HepG2 (cell line): Measurements from ENCODE around the gene ALG10. TPM values are rescaled to one million over a fixed set of nuclear protein-coding genes. Genes with fewer than 3 reads are reported as not detected.

Experiments
- CAMTA2 ChIP-seq: sonication (generic); formaldehyde crosslinking; IDR thresholded peaks from 2 replicates; pipeline ENCODE4 v1.4.0; 2020; ENCODE audit warnings: mild to moderate bottlenecking, missing genetic modification reagents, borderline replicate concordance
- CCDC6 ChIP-seq: sonication (generic); formaldehyde crosslinking; IDR thresholded peaks from 2 replicates; pipeline ENCODE4 v1.8.1; 2022; ENCODE audit warnings: mild to moderate bottlenecking, missing genetic modification reagents, moderate library complexity
- CHCHD3 ChIP-seq: sonication (generic); formaldehyde crosslinking; IDR thresholded peaks from 2 replicates; pipeline ENCODE4 v1.8.0; 2022; ENCODE audit warnings: mild to moderate bottlenecking, missing genetic modification reagents, moderate library complexity
- CHD2 ChIP-seq: IDR thresholded peaks from 2 replicates; pipeline ENCODE4 v1.6.1; 2011; ENCODE audit warnings: low read depth, low read length, improper control_type of control experiment
- CREM ChIP-seq, 2 experiments: sonication (generic) in 1 of 2; formaldehyde crosslinking in 1 of 2; IDR thresholded peaks; 2 replicates each; pipeline versions ENCODE4 v1.4.0 to v1.6.1; 2016 to 2020; ENCODE audit warnings: antibody characterized with exemption in 1 of 2, mild to moderate bottlenecking in 1 of 2, missing genetic modification reagents in 1 of 2
- JUND ChIP-seq: sonication (generic); formaldehyde crosslinking; IDR thresholded peaks from 2 replicates; pipeline ENCODE4 v1.8.0; 2022; ENCODE audit warnings: mild to moderate bottlenecking, missing genetic modification reagents
- NCOR1 ChIP-seq: fragments of 200-600 bp; sonication (generic); IDR thresholded peaks from 2 replicates; pipeline ENCODE4 v1.7.0; 2017; ENCODE audit warnings: antibody characterized with exemption, low read length, borderline replicate concordance
- NONO ChIP-seq, 2 experiments: fragments of 450-650 bp in 1 of 2; sonication (generic) in 1 of 2; formaldehyde crosslinking in 1 of 2; IDR thresholded peaks in 1 of 2; conservative IDR thresholded peaks in 1 of 2; 2 replicates each; pipeline versions ENCODE4 v1.6.1 to v1.8.0; 2017 to 2022; ENCODE audit warnings: mild to moderate bottlenecking in 1 of 2, missing genetic modification reagents in 1 of 2, moderate library complexity in 1 of 2
- SAFB2 ChIP-seq: sonication (generic); formaldehyde crosslinking; IDR thresholded peaks from 2 replicates; pipeline ENCODE4 v1.5.1; 2020; ENCODE audit warnings: missing genetic modification reagents, low read depth, mild to moderate bottlenecking, borderline replicate concordance
- SPEN ChIP-seq: sonication (generic); formaldehyde crosslinking; IDR thresholded peaks from 2 replicates; pipeline ENCODE4 v1.5.1; 2020; ENCODE audit warnings: low read depth, mild to moderate bottlenecking, missing genetic modification reagents
- STAT5B ChIP-seq: sonication (generic); formaldehyde crosslinking; IDR thresholded peaks from 2 replicates; pipeline ENCODE4 v1.4.0; 2020; ENCODE audit warnings: missing genetic modification reagents
- ZBTB25 ChIP-seq: IDR thresholded peaks from 2 replicates; pipeline ENCODE4 v1.6.1; 2018; ENCODE audit warnings: missing genetic modification reagents
- ZBTB42 ChIP-seq: sonication (generic); formaldehyde crosslinking; IDR thresholded peaks from 2 replicates; pipeline ENCODE4 v1.5.0; 2020; ENCODE audit warnings: mild to moderate bottlenecking, missing genetic modification reagents
- ZC3H13 ChIP-seq: sonication (generic); formaldehyde crosslinking; IDR thresholded peaks from 2 replicates; pipeline ENCODE4 v1.8.1; 2023; ENCODE audit warnings: mild to moderate bottlenecking, missing genetic modification reagents, moderate library complexity
- ZFP62 ChIP-seq: sonication (generic); formaldehyde crosslinking; IDR thresholded peaks from 2 replicates; pipeline ENCODE4 v1.4.0; 2020; ENCODE audit warnings: missing genetic modification reagents
- ZNF224 ChIP-seq: sonication (generic); formaldehyde crosslinking; IDR thresholded peaks from 2 replicates; pipeline ENCODE4 v1.5.0; 2020; ENCODE audit warnings: mild to moderate bottlenecking, missing genetic modification reagents
- ZNF232 ChIP-seq: sonication (generic); formaldehyde crosslinking; IDR thresholded peaks from 2 replicates; pipeline ENCODE4 v1.4.0; 2020; ENCODE audit warnings: missing genetic modification reagents, borderline replicate concordance
- ZNF235 ChIP-seq: sonication (generic); formaldehyde crosslinking; IDR thresholded peaks from 2 replicates; pipeline ENCODE4 v1.8.1; 2023; ENCODE audit warnings: mild to moderate bottlenecking, missing genetic modification reagents, borderline replicate concordance
- ZNF562 ChIP-seq: sonication (generic); formaldehyde crosslinking; IDR thresholded peaks from 2 replicates; pipeline ENCODE4 v1.8.0; 2022; ENCODE audit warnings: missing genetic modification reagents, borderline replicate concordance
- ZNF781 ChIP-seq: sonication (generic); formaldehyde crosslinking; IDR thresholded peaks from 2 replicates; pipeline ENCODE4 v1.5.1; 2020; ENCODE audit warnings: borderline replicate concordance, mild to moderate bottlenecking, missing genetic modification reagents; ENCODE audit errors: not compliant biosample characterization
- ZNF788 ChIP-seq: sonication (generic); formaldehyde crosslinking; IDR thresholded peaks from 2 replicates; pipeline ENCODE4 v1.5.0; 2020; ENCODE audit warnings: mild to moderate bottlenecking, missing genetic modification reagents, borderline replicate concordance
- ZNF800 ChIP-seq: sonication (generic); formaldehyde crosslinking; IDR thresholded peaks from 2 replicates; pipeline ENCODE4 v1.4.0; 2020; ENCODE audit warnings: missing genetic modification reagents
- polyA plus RNA-seq, 8 experiments: library from polyadenylated mRNA; depleted of rRNA in 3 of 8; stranded (reverse) in 7 of 8; unstranded in 1 of 8; fragments of >200 nt; fragmentation: Illumina TruSeq in 4 of 8; extraction: Trizol in 4 of 8; gene quantifications; 2 replicates each; pipeline versions ENCODE4 v1.2.1 to v1.2.3, GENCODE V29; 2011 to 2016; ENCODE audit warnings: low read depth in 4 of 8, missing spikeins in 1 of 8, mixed read lengths in 1 of 8; ENCODE audit not compliant: insufficient read depth in 1 of 8
- total RNA-seq, 5 experiments: library from RNA; depleted of rRNA; stranded (reverse); fragments of >200 nt; fragmentation: Illumina TruSeq; extraction: Trizol; gene quantifications; 2 replicates each; pipeline ENCODE4 v1.2.3, GENCODE V29; 2016; ENCODE audit warnings: low read depth in 1 of 5
- TF ChIP-seq, protein P1 (sequence below): sonication (generic); formaldehyde crosslinking; IDR thresholded peaks from 2 replicates; pipeline ENCODE4 v1.8.1; 2022; ENCODE audit warnings: mild to moderate bottlenecking, missing genetic modification reagents
- TF ChIP-seq, protein P2 (sequence below): sonication (generic); formaldehyde crosslinking; IDR thresholded peaks from 2 replicates; pipeline ENCODE4 v1.4.0; 2020; ENCODE audit warnings: missing genetic modification reagents

The ALG10 gene
- total and polyA plus RNA-seq, 2 of the 13 experiments (the other 11 are each of a cell fraction or from before 2014, with no cell fraction given), result 7.9 to 17.4 TPM

- TF ChIP-seq ZBTB25 (peak; percentile 73), CREM (IDR thresholded peaks at IDR 0.05) (peak; percentile 82), CREM (CRISPR knock-in tag; IDR thresholded peaks at IDR 0.05) (no peak), CAMTA2 (no peak), STAT5B (CRISPR knock-in tag) (no peak), CHCHD3 (no peak), ZNF232 (CRISPR knock-in tag) (no peak), ZC3H13 (CRISPR knock-in tag) (no peak), NCOR1 (no peak), ZBTB42 (no peak), SAFB2 (no peak), ZNF224 (CRISPR knock-in tag) (0 out of 2 replicates have a peak, but pooled peaks have one; percentile 38), ZNF235 (CRISPR knock-in tag) (no peak), CHD2 (no peak), NONO (IDR thresholded peaks at IDR 0.05) (no peak), NONO (CRISPR knock-in tag; conservative IDR thresholded peaks at IDR 0.05) (peak; percentile 86), JUND (CRISPR knock-in tag) (0 out of 2 replicates have a peak, but pooled peaks have one; percentile 27), ZFP62 (no peak), ZNF562 (CRISPR knock-in tag) (no peak), ZNF781 (CRISPR knock-in tag) (no peak), ZNF800 (CRISPR knock-in tag) (0 out of 2 replicates have a peak, but pooled peaks have one; percentile 43), CCDC6 (CRISPR knock-in tag) (peak; percentile 60; the same call in 1 of the 2 replicates), SPEN (peak; percentile 96), ZNF788 (CRISPR knock-in tag) (peak; percentile 94; the same call in 1 of the 2 replicates)
- TF ChIP-seq, protein P1, sequence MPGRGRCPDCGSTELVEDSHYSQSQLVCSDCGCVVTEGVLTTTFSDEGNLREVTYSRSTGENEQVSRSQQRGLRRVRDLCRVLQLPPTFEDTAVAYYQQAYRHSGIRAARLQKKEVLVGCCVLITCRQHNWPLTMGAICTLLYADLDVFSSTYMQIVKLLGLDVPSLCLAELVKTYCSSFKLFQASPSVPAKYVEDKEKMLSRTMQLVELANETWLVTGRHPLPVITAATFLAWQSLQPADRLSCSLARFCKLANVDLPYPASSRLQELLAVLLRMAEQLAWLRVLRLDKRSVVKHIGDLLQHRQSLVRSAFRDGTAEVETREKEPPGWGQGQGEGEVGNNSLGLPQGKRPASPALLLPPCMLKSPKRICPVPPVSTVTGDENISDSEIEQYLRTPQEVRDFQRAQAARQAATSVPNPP (CRISPR knock-in tag), result 0 out of 2 replicates have a peak, but pooled peaks have one; percentile 59
- TF ChIP-seq, protein P2, sequence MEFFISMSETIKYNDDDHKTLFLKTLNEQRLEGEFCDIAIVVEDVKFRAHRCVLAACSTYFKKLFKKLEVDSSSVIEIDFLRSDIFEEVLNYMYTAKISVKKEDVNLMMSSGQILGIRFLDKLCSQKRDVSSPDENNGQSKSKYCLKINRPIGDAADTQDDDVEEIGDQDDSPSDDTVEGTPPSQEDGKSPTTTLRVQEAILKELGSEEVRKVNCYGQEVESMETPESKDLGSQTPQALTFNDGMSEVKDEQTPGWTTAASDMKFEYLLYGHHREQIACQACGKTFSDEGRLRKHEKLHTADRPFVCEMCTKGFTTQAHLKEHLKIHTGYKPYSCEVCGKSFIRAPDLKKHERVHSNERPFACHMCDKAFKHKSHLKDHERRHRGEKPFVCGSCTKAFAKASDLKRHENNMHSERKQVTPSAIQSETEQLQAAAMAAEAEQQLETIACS, result no peak
These were observed at the start of gene ALG10 (continued) for GRCh38 chr12:34022079-34022830.
